ENCODE data around the gene CAPN12.

CAPN12 gene

DNA sequence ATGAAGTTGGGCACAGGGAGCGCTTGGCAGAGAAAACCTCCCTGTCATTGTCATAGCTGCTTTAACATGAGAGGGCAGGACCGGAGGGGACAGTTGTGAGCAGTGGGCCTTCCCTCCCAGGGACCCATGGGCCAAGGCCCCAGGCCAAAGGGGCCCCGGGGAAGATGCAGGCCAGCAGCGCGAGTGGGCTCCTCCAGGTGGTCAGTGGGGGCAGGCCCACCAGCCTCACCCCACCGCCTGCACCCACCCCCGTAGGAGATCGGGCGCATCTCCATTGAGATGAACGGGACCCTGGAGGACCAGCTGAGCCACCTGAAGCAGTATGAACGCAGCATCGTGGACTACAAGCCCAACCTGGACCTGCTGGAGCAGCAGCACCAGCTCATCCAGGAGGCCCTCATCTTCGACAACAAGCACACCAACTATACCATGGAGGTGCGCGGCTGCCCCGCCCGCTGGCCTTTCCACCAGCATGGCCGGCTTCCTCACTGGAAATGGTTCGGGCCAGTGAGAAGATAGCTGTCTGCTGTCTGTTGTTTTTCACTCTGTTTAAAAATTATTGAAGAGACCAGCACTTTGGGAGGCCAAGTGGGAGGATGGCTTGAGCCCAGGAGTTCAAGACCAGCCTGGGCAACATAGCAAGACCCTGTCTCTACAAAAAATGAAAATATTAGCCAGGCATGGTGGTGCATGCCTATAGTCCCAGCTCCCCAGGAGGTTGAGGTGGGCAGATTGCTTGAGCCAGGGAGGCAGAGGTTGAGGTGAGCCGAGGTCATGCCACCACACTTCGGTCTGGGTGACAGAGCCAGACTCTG lies 18.6 kb downstream of the CAPN12 start:
- TF ChIP-seq FOXM1 (IDR thresholded peaks at IDR 0.05; ENCODE audit: borderline replicate concordance, low read depth) = no peak
- no peak for TF ChIP-seq YY1 (IDR thresholded peaks at IDR 0.05; ENCODE audit: low read depth)
- no peak for TF ChIP-seq CEBPB (IDR thresholded peaks at IDR 0.05)
- no peak for TF ChIP-seq ZBTB7A (IDR thresholded peaks at IDR 0.05; ENCODE audit: low read depth)
- TF ChIP-seq EGR1 (IDR thresholded peaks at IDR 0.05) = no peak
- TF ChIP-seq, protein P1, sequence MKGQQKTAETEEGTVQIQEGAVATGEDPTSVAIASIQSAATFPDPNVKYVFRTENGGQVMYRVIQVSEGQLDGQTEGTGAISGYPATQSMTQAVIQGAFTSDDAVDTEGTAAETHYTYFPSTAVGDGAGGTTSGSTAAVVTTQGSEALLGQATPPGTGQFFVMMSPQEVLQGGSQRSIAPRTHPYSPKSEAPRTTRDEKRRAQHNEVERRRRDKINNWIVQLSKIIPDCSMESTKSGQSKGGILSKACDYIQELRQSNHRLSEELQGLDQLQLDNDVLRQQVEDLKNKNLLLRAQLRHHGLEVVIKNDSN (IDR thresholded peaks at IDR 0.05) = no peak

DNA sequence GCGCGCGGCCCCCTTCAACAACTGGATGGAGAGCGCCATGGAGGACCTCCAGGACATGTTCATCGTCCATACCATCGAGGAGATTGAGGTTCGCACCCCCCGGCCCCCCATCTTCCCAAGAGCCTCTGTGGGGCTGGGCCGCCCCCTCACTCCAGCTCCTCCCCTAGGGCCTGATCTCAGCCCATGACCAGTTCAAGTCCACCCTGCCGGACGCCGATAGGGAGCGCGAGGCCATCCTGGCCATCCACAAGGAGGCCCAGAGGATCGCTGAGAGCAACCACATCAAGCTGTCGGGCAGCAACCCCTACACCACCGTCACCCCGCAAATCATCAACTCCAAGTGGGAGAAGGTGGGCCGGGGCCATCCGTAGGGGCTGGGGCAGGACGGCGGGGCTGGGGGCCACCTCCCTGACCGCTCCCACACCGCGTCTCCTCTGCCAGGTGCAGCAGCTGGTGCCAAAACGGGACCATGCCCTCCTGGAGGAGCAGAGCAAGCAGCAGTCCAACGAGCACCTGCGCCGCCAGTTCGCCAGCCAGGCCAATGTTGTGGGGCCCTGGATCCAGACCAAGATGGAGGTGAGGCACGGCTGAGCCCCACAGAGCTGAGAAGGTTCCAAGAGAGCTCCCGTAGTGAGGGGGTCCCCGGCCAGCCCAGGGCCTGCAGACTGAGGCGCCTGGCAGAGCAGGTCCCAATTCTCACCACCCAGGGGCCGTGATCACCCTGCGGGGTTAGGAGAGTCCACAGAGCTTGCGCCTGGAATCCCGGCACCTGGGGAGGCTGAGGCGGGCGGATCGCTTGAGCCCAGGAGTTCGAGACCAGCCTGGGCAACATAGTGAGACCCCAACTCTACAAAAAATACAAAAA lies 20.1 kb downstream of the CAPN12 start:
- TF ChIP-seq TAF1 (IDR thresholded peaks at IDR 0.05; ENCODE audit: low read depth) = no peak

DNA sequence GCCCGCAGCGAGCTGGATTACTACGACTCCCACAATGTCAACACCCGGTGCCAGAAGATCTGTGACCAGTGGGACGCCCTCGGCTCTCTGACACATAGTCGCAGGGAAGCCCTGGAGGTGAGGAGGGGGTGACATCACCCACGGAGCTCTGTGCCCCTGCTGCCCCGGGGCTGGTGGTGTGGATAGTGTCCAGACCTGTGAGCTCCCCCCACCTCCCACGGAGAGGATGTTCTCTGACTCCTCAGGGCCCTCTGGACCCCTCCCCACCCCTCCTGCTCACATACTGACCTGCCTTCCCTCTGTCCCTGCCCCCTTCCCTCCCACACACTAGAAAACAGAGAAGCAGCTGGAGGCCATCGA lies 20.7 kb downstream of the CAPN12 start:
- TF ChIP-seq ZBTB7A (IDR thresholded peaks at IDR 0.05; ENCODE audit: low read depth) (no peak), RAD21 (IDR thresholded peaks at IDR 0.05; ENCODE audit: low read depth) (no peak), CREB1 (IDR thresholded peaks at IDR 0.05; ENCODE audit: low read depth) (no peak), YY1 (IDR thresholded peaks at IDR 0.05; ENCODE audit: low read depth) (no peak), TEAD4 (IDR thresholded peaks at IDR 0.05) (no peak), FOXM1 (IDR thresholded peaks at IDR 0.05; ENCODE audit: borderline replicate concordance, low read depth) (no peak), CEBPB (IDR thresholded peaks at IDR 0.05) (no peak), EP300 (IDR thresholded peaks at IDR 0.05; ENCODE audit: borderline replicate concordance) (no peak), NFIC (IDR thresholded peaks at IDR 0.05) (no peak), EGR1 (IDR thresholded peaks at IDR 0.05) (no peak)
- TF ChIP-seq, protein P2, sequence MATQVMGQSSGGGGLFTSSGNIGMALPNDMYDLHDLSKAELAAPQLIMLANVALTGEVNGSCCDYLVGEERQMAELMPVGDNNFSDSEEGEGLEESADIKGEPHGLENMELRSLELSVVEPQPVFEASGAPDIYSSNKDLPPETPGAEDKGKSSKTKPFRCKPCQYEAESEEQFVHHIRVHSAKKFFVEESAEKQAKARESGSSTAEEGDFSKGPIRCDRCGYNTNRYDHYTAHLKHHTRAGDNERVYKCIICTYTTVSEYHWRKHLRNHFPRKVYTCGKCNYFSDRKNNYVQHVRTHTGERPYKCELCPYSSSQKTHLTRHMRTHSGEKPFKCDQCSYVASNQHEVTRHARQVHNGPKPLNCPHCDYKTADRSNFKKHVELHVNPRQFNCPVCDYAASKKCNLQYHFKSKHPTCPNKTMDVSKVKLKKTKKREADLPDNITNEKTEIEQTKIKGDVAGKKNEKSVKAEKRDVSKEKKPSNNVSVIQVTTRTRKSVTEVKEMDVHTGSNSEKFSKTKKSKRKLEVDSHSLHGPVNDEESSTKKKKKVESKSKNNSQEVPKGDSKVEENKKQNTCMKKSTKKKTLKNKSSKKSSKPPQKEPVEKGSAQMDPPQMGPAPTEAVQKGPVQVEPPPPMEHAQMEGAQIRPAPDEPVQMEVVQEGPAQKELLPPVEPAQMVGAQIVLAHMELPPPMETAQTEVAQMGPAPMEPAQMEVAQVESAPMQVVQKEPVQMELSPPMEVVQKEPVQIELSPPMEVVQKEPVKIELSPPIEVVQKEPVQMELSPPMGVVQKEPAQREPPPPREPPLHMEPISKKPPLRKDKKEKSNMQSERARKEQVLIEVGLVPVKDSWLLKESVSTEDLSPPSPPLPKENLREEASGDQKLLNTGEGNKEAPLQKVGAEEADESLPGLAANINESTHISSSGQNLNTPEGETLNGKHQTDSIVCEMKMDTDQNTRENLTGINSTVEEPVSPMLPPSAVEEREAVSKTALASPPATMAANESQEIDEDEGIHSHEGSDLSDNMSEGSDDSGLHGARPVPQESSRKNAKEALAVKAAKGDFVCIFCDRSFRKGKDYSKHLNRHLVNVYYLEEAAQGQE (IDR thresholded peaks at IDR 0.05; ENCODE audit: low read depth) = no peak
- TF ChIP-seq, protein P3, sequence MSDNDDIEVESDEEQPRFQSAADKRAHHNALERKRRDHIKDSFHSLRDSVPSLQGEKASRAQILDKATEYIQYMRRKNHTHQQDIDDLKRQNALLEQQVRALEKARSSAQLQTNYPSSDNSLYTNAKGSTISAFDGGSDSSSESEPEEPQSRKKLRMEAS (IDR thresholded peaks at IDR 0.05) = no peak

DNA sequence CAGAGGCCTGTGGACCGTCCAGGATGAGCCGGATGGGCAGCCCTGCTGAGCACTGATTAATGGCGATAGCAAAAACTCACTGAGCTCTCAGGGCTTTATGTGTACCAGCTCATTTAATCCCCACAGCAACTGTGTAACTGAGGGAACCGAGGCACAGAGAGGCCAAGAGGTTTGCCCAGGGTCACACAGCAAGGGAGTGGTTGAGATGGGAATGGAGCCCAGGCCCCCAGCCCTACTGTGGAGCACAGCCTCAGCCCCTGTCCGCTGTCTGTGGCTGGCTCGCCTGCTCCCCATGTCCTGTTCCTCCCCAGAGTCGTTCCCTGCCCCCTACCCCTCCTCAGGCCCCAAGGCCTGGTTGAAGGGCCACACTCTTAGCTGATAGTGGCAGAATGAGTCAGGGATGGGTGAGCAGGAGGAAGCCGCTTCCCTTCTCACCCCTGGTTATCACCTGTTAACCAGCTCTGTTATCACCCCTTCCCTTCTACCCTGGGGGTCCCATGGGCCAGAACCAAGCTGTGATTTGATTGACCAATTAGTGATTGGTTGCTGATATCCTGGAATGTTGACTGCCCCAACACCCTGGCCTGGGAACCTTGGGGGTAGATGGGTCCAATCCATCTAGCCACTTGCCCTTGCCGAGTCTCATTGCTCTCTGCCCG lies 21.2 kb downstream of the CAPN12 start:
- TF ChIP-seq ZBTB7A (IDR thresholded peaks at IDR 0.05; ENCODE audit: low read depth) = no peak
- TF ChIP-seq TAF1 (IDR thresholded peaks at IDR 0.05; ENCODE audit: low read depth) = no peak
- no peak for TF ChIP-seq FOXM1 (IDR thresholded peaks at IDR 0.05; ENCODE audit: borderline replicate concordance, low read depth)

DNA sequence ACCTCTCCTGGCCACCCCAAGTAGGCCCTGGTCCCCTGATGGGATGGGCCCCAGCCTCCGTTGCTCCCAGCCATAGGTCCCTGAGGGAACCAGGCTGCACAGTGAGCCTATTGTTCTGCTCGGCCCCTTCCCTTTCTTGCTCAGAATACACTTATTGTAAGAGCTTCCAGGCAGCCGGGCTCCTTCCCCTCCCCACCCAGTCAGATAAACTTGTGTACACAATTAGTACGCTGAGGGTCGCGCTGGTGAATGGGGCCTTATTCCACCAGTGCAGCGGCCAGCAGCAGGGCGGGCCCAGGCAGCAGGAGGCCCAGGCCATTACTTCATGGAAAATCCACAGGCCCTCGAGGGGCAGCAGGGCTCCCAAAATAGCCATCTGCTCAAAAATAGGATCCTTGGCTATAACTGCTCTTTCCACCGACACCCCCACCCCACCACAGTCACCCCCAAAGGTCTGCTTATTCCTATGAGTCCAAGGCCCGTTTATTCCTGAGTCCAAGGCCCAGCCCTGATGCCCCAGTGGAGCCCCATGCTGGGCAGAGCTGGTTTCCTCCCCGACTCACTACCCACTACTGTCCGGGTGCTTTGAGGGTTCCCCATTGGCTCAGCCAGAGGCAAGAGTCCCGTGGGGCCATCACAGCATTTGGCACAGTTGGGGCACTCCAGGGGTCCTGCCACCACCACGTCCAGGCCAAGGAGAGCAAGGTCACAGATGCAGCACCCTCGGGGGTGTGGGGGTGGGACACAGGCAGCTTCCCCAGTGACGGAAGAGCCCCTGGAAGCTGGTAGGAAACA lies 22.1 kb downstream of the CAPN12 start:
- TF ChIP-seq YY1 (IDR thresholded peaks at IDR 0.05; ENCODE audit: low read depth) (no peak), NFIC (IDR thresholded peaks at IDR 0.05) (no peak), TCF12 (IDR thresholded peaks at IDR 0.05; ENCODE audit: low read depth) (no peak), CREB1 (IDR thresholded peaks at IDR 0.05; ENCODE audit: low read depth) (no peak), EP300 (IDR thresholded peaks at IDR 0.05; ENCODE audit: borderline replicate concordance) (no peak), TAF1 (IDR thresholded peaks at IDR 0.05; ENCODE audit: low read depth) (no peak), ZBTB7A (IDR thresholded peaks at IDR 0.05; ENCODE audit: low read depth) (no peak), CEBPB (IDR thresholded peaks at IDR 0.05) (no peak), RAD21 (IDR thresholded peaks at IDR 0.05; ENCODE audit: low read depth) (no peak), FOXM1 (IDR thresholded peaks at IDR 0.05; ENCODE audit: borderline replicate concordance, low read depth) (no peak), TEAD4 (IDR thresholded peaks at IDR 0.05) (no peak)
- TF ChIP-seq, protein P2 (IDR thresholded peaks at IDR 0.05; ENCODE audit: low read depth) = no peak

DNA sequence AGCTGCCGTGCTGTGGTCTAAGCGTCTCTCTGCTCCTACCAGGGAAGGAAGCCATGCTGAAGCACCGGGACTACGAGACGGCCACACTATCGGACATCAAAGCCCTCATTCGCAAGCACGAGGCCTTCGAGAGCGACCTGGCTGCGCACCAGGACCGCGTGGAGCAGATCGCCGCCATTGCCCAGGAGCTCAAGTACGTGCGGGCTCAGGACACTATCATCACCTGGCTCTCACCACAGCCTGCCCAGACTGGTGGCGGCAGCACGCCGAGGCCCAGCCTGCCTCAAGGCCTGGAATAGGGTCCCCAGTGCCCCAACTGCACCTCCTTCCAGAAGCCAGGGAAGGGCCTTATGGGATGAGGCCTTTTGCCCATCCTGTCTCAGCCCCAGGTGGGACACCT lies 22.8 kb downstream of the CAPN12 start:
- TF ChIP-seq TAF1 (IDR thresholded peaks at IDR 0.05; ENCODE audit: low read depth) = no peak
- TF ChIP-seq EP300 (IDR thresholded peaks at IDR 0.05; ENCODE audit: borderline replicate concordance) = no peak
- TF ChIP-seq YY1 (IDR thresholded peaks at IDR 0.05; ENCODE audit: low read depth) = no peak
- TF ChIP-seq NFIC (IDR thresholded peaks at IDR 0.05) = no peak
- no peak for TF ChIP-seq FOXM1 (IDR thresholded peaks at IDR 0.05; ENCODE audit: borderline replicate concordance, low read depth)
- TF ChIP-seq, protein P2 (IDR thresholded peaks at IDR 0.05; ENCODE audit: low read depth) = no peak
- TF ChIP-seq RAD21 (IDR thresholded peaks at IDR 0.05; ENCODE audit: low read depth) = no peak
- TF ChIP-seq TEAD4 (IDR thresholded peaks at IDR 0.05) = no peak
- no peak for TF ChIP-seq CREB1 (IDR thresholded peaks at IDR 0.05; ENCODE audit: low read depth)
- TF ChIP-seq CEBPB (IDR thresholded peaks at IDR 0.05) = no peak
- TF ChIP-seq, protein P3 (IDR thresholded peaks at IDR 0.05) = no peak

Measured in Ishikawa (cell line).